Epidermal melanocyte (primary cell): ENCODE data around the gene GMNC.

ENCODE experiments used
- DNase-seq: peaks from one replicate; pipeline ENCODE4 v3.0.0; 2011; ENCODE audit warnings: low spot score; ENCODE audit not compliant: insufficient read length

GMNC gene

DNA sequence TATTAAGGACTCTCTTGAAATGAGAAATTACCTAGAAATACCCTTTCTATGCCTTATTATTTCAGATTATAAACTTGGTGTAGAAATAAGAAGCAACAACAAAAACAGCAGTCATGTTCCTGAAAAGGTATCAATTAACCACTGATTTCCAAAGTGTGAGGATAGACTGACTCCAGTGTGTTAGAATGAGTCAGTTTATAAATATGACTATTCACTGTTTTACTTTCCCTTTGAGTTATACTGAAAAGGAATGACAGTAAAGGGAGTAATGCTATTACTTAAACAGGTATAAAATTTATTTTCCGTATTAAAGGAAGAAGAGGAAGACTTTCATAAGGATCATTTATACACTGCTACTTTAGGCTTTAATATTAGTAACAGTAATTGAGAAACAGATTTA lies 12.9 kb downstream of the GMNC start:
- DNase-seq: no peak

DNA sequence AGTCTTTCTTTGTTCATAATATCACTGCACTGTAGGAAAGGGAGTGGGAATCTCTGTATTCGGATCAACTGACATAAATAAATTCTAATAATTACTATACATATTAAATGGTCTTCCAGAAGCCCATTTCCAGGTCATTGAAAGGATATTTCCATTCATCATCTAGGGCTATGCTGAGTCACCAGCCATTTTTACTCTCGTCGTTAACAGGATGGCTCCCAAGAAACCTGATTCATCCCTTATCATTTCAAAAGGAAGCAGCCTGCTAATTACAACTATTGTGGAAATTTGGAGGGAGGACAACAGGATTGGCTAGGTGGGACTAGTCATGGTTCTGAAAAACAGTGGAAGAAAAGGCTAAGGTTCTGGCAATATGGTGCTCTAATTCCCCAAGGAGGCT lies 13.6 kb downstream of the GMNC start:
- DNase-seq: no peak

- no peak for DNase-seq
These were observed 15.1 kb downstream of the GMNC start for GRCh38 chr3:190847436-190847835.

GRCh38 chr3:190840146-190840545 lies 22.3 kb downstream of the GMNC start:
- DNase-seq: no peak

DNA sequence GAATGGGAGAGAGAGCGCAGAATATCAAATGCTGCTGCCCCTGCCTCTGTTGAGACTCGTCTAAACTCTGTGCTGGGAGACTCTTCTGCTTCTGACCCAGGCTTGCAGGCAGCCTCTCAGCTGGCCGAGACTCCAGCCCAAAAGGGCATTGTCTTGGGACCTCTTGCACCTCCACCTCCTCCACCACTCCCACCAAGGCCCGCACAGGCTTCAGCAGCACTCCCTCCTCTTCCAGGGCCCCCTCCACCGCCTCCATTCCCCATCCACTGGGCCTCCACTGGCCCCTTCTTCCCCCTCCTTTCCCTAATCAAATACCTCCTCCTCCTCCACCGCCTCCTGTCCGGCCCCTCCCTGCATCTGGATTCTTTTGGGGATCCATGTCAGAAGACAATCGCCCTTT lies 31.3 kb downstream of the GMNC start:
- no peak for DNase-seq

GRCh38 chr3:190830031-190830430 lies 32.5 kb downstream of the GMNC start:
- no peak for DNase-seq

- no peak for DNase-seq
These were observed 36.5 kb downstream of the GMNC start for GRCh38 chr3:190826018-190826417.

DNA sequence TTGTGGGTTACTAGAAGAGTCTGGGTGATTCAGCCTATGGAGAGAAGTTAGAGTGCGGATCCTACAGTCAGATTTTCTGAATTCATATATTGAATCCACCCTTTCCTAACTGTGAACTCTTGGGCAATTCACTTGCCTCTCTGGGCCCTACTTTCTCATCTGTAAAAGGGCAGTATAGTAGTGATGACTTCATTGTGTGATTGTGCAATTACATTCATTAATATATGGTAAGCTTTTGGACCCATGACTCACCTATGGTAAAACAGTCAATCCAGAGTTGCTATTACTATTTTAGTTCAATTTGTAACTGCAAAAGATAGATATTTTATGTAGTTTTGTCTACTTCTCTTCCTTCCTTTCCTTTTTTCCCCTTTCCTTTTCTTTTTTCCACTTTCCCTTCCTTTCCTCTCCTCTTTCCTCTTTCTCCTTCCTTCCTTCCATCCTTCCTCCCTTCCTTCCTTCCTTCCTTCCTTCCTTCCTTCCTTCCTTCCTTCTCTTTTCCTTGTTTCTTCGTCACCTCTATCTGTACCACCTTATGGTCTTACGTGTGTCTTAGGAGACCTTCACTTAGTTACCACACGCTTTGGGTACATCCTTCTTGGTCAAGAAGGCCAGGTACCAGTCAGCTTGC lies 37.0 kb downstream of the GMNC start:
- DNase-seq: no peak

DNA sequence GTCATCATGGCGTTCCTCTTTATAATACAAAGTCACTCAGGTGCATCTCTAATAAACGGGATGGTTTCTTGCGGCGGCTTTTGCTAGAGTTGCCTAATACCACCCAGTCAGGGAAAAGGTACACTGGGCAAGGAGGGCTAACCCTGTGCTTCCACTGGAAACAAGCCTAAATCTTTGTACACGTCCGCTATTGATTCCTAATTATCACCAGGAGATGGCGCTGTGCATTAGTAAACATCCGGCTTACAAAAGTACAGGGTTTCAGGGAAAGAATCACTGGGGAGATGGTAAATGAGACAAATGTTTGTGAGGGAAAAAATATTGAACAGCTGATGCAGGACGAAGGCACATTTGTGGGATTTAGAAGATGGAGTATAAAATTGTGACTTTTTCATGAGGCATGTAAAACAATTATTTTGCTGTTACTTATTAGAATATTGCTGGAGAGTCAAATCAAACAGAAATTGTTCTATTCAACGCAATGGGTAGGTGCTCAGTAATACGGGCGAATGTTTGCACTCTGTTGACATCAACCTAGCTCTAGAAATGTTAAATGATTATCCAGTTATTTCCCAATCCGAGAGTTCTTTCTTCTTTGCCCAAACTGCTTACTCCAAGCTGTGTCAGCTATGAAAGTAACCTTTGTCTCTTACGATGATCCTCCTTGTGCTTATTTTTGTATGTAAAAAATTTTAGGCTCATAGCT lies 50.6 kb downstream of the GMNC start:
- no peak for DNase-seq

DNA sequence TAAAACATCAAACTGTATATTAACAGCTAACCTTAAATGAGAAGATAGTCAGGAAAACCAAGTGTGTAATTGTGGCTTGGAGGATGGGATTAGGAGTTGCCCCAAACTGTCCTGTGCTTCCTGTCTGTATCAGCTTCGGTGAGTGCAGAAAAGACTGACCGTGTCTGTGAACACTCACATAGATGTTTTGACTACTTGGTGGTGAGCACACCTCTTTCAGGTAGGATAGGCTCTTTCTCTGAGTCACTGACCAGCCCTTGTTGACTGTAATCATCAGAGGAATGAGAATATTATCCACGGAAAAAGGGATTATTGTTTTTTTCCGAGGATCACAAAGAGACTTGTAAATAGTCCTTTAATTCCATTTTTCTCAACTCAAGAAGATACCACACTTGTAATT lies 51.5 kb downstream of the GMNC start:
- no peak for DNase-seq

DNA sequence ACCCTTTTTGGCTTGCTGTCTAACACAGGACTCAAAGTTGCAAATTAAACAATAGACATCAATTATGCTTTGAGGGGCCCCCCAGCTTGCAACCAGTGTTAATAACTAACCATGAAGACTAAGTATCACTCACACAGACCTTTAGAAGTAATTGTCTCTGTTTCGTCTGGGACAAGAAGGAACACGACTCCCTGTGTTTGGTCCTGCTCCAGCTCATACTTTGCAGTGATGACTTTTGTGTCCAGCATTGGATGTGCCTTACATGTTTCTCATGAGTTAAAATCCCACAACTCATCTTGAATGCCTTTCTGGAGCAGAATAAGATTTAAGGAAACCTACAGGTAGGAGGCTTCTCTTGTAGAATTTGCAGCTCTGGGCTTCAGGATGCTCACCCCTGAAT lies 53.1 kb downstream of the GMNC start:
- no peak for DNase-seq

DNA sequence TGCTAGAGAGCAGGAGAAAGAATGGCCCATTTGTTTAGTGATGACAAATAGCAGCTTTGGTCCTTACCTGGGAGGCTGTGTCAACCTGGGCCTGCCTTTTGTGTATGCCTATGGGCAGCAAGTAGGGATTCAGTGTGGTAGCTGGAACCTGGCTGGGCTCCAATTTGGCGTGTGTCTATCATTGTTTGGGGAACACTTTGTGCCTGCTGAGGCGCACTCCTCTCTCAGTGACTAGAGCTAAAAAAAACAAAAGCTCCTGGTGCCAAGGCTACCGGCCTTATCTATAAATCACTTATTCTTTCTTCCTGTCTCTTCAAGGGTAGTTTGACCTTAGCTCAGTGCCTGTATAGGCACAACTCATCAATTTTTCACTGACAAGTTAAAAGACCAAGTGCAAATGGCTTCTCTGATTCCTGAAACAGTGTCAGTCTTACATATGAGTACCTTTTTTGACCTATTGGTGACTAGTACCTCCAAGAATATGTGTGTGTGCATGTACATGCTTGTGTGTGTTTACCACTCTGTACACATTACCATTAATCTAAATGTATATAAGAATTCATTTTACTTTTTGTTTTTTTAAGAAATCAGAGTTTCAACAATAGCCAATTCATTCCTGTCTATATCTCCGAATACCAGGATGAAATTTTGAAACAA lies 54.6 kb downstream of the GMNC start:
- no peak for DNase-seq
